Measurements from ENCODE around the gene IPO9.
"Not testable (repeated sequence)": the region's sequence is repeated elsewhere in the genome, so short reads cannot be mapped to it uniquely, and the experiment has no call there.

IPO9 gene

DNA sequence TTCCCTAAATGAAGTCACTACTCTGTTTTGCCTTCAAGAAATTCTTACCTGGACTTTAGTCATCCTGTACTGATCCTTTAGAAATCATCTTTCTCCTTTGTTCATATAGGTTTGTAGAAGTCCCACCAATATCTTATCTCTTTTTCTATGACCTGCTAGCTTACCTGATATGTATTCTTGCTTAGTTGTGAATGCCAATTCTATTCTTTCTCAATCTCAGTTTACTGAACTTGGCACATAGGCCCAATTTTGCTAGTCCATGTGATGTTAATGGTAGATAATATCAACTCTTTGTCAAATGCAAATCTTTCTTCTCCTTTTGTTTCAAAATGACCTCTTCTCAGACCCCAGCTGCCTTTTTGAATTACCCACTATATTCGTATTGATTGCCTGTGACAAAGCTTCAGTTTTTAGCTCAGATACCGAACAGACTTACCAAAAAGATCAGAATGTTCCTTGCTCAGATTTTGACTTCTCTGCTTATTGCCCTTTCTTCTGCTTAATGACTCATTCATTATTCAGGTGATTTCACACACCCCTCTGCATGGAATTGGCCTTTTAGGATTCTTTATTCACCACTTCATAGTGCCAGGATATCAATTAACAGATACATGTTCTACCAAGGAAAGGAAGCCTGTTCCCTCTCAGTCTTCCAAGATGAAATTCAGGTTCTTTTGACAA is 20.6 kb downstream of the IPO9 start:
- no peak for DNase-seq

DNA sequence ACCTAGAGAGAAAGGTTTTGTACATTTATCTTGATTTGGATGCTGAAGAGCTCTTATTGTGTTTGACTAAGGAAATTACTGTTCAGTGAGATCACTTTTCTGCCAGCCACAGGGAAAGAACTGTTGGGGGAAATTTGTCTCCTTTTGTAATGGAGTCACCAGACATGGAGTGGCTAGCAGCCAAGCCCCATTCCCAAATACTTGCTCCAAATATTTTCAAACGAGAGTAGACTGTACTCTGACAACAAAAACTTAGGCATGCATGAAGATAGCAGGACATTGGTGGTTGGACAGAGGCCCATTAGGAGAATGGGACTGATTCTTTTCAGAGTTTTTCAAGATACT is 21.1 kb downstream of the IPO9 start:
- DNase-seq, result no peak

DNA sequence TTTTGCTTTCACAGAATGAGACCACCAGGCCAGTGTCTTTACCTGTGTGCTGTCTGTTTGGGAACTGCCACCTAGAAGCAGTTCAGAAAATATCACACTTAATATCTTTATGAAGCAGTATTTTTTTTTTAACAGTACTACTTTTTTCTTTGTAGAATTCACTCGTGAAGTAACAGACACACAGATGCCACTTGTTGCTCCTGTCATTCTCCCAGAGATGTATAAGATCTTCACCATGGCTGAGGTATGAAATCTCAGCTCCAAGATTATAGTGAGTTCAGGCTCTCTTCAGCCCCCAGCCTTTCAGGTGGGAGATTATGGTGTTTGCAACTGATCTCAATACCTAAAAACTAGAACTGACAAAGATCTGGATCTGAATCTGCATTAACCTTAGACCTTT is 23.0 kb downstream of the IPO9 start:
- no peak for DNase-seq

DNA sequence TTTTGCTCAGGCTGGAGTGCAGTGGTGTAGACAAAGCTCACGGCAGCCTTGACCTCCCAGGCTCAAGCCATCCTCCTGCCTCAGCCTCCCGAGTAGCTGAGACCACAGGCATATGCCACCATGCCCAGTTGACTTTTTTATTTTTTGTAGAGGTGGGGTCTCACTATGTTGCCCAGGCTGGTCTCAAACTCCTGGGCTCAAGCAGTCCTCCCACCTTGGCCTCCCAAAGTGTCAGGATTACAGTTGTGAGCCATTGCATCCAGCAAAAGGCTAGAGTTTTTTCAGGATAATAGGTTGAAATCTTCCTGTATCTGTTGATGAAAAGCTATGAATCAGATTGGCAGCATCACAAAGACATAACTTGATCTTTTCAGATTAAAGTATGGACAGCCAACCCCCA is 27.8 kb downstream of the IPO9 start:
- not testable (repeated sequence) for DNase-seq

DNA sequence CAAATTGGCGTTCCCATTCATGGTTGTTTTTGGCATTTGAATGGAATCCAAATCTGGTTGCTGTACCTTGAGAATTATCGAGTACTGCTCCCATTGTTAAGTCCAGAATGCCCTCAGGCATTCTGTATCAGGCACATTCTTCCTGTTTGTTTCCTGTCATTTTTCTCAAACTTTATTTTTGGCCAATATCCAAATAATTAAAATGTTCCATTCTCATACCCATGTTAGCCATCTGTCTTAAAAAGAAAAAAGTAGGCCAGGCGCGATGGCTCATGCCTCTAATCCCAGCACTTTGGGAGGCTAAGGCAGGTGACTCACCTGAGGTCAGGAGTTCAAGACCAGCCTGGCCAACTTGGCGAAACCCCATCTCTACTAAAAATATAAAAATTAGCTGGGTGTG is 30.5 kb downstream of the IPO9 start:
- DNase-seq, result no peak

DNA sequence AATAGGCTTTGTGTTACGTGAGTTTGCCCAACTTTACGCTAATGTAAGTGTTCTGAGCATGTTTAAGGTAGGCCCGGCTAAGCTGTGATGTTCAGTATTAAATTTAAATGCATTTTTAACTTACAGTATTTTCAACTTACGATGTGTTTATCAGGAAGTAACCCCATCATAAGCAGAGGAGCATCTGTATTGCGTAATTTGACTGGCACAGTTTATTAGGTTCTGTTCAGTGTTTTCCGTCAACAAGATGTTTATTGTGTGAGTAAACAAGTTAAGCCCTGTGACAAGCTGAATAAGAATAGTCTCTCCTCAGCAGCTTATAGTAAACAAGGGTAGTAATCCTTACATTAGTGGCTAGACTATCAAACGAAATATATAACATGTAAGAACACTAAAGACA is 32.5 kb downstream of the IPO9 start:
- DNase-seq, result no peak

DNA sequence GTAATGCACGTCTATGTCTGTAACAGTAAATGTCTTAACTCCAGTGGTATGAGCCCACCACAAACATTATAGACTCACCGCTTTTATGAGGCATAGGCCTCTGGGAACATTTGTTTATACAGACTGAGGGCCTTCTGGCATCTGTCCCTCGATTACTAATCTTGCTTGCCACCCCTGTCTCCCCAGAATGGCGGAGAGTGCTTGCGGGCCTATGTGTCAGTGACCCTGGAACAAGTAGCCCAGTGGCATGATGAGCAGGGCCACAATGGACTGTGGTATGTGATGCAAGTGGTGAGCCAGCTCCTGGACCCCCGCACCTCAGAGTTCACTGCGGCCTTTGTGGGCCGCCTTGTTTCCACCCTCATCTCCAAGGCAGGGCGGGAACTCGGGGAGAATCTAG is 41.4 kb downstream of the IPO9 start:
- no peak for DNase-seq

DNA sequence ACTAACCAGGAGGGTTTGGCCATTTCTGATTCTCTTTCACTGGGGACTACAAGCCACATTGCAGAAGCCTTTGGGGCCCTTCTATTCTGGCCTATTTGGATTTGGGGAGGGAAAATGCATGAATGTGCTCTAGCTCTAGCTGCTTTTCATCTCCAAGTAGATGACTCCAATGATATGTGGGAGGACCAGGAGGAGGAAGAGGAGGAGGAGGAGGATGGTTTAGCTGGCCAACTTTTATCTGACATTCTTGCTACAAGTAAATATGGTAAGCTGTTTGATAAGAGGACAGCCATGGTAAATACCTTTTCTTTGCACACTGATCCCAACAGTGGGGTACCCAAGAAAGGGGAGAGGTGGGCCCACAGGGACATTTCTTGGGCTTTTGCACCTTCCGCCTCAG is 45.7 kb downstream of the IPO9 start:
- no peak for DNase-seq

DNA sequence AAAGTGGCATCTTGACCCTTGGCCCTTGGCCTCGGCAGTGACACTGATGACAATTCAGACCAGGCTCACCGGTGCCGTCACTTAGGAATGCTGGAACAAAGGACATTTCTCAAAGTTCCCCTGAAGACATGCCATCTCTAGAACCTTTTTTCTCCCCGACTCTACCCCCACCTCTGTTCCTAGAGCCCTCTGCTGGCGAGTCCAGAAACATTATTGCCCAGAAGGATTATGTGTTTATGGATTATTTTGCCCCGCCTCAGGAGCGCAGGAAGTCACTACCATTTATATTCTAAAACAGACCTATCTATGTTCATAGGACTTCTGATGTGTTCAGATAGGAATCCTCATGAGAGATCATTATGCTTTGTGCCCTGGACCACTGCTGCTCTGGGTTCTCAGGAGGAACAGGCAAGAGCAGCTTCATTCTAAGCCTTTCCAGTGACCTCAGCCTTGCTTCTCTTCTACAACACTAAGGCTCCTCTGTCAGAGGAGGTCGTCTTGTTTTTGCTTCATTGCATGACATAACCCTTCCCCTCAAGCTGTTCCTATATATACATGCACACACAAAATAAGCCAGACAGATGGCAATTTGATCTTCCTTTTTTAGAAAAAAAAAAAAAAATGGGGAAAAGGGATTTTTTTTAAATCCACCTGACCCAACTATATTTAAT is 47.3 kb downstream of the IPO9 start:
- DNase-seq, result no peak

DNA sequence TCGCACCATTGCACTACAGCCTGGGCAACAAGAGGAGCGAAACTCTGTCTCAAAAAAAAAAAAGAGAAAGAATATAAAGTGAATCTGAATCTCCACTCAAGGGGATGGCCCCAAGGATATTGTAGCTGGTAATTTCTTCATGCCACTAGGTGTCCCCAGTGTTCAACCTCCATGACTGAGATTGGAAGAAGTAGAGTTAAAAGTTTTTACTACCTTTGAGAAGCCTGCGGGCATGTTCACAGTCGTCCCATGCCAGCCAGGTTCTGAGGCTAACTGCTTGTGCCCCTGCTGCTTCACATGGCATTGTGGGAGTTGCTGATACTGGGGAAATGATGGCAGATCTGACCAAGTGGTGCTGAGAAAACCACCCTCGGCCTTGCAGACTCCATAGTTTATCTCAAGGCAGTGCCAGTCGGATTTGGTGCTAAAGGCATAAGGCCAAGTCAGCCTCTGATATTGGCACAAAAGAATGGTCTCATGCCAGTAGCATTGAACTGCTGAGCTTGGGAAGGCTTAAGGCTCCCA is 49.0 kb downstream of the IPO9 start:
- DNase-seq, result no peak

DNA sequence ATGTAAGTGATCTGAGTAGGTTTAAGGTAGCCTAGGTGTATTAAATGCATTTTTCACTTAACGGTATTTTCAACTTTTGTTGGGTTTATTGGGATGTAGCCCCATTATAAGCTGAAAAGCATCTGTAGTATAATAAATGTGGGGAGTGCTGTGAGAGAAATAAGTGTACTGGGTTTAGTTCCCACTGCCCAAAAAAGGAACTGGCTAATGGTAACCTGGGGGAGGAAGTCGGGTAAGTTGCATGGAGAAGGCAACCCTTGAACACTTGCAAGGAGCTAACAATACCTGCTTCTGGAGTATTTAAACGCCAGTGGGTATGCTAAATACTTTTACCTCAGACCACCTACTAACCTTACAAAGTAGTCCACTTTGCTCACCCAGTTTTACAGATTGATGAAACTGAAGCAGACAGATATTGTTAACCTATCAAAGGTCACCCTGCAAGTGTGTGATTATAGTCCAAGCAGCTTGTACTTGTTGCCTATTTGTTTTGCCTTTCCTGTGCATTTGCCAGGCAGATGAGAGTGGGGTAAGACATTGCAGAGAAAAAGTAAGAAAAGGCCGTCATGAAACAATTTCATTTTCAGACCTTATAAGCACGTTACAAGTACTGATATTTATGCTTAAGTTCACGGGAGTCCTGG is 52.1 kb downstream of the IPO9 start:
- no peak for DNase-seq

DNA sequence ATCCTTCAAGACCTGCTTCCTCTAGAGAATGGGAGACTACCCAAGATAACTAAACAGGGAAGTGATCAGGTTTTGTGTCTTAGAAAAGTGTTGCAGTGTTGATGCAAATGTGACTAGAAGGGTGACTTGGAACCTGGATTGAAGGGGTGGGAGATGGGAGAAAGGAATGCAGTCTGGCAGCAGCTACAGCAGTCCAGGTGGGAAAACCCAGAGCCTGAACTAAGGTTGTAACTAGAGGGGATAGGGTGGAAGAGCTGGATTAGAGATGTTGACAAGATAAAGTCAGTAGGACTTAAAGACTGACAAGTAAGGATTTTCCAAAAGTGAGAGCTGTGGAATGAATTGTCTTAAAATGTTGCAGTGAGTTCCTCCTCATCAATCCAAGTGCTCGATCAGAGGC is 52.7 kb downstream of the IPO9 start:
- no peak for DNase-seq

DNA sequence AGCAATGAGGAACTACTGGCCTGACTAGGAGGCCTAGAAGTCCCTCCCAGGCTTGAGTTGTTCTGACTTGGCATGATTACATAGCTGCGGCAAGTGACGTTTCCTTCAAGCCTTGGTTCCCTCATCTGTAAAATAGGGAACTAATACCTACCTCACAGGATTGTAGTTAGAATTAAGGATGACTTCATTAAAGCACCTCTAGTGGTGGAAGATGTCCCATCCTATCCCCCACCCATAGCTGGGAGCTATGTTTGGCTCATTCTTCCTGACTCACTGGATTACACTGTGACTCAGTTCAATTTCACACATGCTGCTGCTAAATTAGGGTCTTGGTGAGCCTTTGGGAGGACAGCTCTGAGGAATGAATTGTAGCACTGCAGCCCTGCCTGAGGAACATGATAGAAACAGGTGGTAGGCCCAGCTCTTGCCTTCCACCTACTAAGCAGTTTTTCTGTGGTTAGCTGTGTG is 53.7 kb downstream of the IPO9 start:
- no peak for DNase-seq

DNA sequence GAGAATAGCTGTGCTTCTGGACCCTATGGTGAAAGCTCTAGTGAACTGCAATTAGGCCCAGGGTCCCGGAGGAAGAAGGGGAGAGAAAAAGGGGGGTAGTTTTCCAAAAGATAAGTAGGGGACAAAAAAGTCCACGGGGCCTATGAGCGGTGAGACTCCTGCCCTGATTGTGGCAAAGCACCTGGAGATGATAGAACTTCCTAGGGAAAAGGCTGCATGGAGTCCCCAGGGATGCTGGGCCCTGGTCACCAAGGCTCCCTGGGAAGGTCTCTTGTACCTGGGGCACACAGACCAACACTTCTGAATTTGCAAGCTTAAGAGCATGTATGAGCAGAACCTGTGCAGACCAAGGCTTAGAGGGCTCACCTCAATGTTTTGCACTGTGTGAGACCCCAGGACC is 54.3 kb downstream of the IPO9 start:
- DNase-seq, result no peak

DNA sequence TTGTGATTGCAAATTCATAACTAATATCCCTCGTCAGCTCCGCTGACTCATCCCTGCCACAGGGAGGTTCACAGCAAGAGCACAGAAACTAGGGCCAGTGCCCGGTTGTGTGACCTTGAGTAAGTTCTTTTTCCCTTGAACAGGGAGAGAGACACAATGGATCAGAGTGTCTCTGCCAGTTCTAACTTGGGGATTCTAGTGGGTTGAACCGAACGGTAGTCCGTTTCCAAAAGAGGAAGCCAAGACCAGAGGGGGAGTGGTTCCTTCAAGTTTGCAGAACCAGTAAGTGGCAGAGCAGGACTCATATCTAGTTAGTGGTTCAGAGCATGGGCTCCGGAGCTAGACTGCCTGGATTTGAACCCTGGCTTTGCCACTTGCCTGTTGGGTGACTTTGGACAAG is 54.8 kb downstream of the IPO9 start:
- no peak for DNase-seq

DNA sequence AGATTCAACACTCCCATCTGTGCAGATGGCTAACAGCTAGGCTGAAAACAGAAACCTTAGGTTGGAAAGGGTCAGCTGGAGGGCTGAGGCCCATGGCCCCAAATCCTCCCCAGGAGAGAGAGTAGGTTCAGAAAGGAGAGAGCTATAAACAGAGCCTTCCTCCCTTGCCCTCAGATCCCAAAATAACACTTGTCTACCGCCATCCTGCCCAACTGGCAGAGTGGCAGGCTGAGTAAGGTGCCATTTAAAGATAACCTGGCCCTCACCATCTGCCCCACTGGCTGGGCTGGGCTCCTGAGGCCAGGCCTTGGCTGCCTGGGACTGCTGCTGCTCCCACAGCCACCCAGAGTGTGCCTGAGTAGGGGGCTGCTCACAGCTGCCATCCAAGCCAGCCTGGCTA is 55.5 kb downstream of the IPO9 start:
- no peak for DNase-seq

DNA sequence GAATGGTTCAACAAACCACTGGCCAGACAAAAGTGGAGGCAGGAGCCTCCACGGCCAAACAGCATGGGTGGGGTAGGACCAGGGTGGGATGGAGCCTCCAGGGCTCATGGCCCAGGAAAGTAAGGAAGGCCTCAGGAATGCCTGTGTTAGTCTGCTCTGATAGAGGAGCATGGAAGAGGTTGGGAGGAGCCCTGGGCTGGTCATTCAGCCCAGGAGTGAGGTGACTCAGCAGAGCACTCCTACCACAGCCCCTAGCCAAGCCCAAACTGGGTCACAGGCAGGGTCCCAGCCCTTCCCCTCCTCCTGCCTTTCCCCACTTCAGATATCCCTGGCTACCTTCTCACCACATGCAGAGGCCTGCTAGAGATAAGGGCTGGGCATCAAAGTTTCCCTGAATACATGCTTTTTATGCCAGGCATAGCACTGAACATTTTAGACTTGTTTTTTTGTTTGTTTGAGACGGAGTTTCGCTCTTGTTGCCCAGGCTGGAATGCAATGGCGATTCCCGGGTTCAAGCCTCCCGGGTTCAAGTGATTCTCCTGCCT is 56.6 kb downstream of the IPO9 start:
- DNase-seq, result no peak

DNA sequence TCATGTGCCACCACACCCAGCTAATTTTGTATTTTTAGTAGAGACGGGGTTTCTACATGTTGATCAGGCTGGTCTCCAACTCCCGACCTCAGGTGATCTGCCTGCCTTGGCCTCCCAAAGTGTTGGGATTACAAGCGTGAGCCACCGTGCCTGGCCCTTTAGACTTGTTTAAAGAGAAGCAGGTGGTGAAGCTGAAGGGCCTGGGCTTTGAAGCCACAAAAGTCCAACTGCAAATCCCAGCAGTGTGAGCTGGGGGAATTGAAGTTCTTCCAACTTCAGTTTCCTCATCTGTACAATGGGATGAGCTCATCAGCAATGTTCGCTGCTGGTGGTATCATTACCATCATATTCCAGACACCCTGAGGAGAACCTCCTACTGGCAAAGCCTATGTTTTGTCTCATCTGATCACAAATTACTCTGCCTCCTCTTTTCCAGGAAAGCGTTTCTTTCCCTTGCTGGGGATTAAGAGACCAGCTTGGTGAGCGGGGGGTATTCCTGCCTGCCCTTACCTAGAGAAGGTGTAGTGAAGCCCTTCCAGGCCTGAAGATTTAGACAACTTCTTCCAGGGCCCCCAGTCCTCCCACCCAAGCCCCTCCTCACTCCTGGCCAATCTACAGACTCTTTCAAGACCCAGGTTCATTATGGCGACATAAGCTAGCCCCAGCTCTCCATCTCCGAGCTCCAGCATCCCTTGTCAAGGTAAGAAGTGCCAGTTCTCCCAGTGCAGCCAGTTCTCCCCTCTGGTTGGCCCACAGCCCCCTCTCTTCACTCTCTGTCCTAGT is 57.3 kb downstream of the IPO9 start:
- DNase-seq, result no peak

DNA sequence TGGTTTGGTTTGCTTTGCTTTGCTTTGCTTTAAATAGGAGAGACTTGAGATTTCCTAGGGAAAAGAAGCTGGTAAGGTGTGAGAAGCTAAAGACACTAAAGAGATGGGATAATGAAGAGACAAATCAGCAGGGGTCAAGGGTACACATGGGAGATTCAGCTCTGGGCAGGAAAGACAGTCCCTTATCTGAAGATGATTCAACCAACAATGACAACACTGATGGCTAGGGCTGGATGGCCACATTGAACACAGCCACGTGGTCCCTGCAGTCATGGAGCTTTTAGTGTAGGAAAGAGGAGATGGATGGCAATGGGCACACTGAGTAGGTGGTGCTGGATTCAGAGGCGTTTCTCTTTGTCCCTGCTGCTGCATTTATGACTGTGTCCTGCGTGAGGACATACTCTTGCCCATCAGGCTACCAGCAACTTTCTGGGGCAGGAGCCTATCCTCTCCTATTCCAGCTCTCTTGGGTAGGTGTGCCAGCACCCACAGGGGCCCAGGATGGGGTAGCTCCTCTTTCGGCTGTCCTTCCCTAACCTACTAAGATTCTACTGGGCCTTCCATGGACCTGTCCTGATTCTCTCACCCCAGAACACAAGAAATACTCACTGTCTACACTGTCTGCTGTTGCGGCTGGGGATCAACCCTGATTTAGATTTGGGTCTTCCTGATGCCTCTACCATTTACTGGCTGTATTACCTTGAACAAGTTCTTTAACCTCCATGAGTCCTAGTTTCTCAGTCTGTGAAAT is 58.3 kb downstream of the IPO9 start:
- DNase-seq, result no peak

DNA sequence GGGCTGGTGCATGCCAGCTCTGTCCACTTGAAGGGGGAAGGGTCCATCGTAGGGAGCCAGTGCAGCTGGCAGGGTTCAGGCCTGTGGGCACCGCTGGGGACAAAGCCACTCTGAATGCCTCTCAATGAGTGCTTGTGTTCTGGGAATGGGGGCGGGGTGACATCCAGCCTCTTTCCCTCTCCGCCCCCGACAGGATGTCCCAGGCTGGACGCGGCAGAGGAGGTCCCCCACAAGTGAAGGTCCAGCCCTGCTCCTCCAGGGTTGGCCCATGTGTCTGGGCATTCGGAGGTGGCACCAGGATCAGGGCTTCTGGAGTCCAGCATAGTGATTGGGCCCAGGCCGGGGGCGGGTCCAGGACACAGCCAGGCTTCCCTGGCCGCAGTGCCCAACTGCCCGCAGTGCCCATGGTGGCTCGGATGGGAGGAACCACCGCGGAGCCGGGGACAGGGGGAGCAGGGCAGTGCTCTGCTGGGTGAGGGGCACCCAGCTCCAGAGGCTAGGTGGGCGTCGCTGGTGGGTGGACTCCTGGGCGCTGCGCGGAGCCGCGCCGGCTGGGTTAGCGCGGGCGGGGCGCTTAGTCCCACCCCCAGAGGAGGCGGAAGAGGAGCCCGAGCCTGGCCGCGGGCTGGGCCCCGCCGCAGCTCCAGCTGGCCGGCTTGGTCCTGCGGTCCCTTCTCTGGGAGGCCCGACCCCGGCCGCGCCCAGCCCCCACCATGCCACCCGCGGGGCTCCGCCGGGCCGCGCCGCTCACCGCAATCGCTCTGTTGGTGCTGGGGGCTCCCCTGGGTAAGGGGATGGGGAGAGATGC is 59.5 kb downstream of the IPO9 start, which contains the start of gene SHISA4:
Gene SHISA4 (plus strand): TSS at position 617 of the 808 bp plus-strand sequence. CDS start 97 bp downstream, at position 714.
- no peak for DNase-seq

All from DMS153 (cell line).